HG03558 (cell line): Measurements from ENCODE around the gene PRDM5.
"Not testable (repeated sequence)": the region's sequence is repeated elsewhere in the genome, so short reads cannot be mapped to it uniquely, and the experiment has no call there.

Source experiments
- ATAC-seq: cut with Tn5 transposase; IDR thresholded peaks from one replicate; pipeline ENCODE4 v1.9.1; 2021; ENCODE audit warnings: moderate number of reproducible peaks; ENCODE audit not compliant: unreplicated experiment; ENCODE audit errors: extremely low read depth

Gene PRDM5

GRCh38 chr4:120672558-120673147, 249.9 kb downstream of the PRDM5 start:
- ATAC-seq: no peak

GRCh38 chr4:120672076-120672475, 250.4 kb downstream of the PRDM5 start:
- ATAC-seq: no peak

- no peak for ATAC-seq
These were observed 251.0 kb downstream of the PRDM5 start for GRCh38 chr4:120671538-120671937.

GRCh38 chr4:120667102-120667501, 255.4 kb downstream of the PRDM5 start:
- no peak for ATAC-seq

- no peak for ATAC-seq
These were observed 257.7 kb downstream of the PRDM5 start for GRCh38 chr4:120664851-120665250.

GRCh38 chr4:120659616-120660170, 262.8 kb downstream of the PRDM5 start:
- no peak for ATAC-seq

- no peak for ATAC-seq
These were observed 263.8 kb downstream of the PRDM5 start for GRCh38 chr4:120658772-120659171.

- ATAC-seq: no peak
These were observed 268.5 kb downstream of the PRDM5 start for GRCh38 chr4:120653804-120654573.

GRCh38 chr4:120648336-120648735, 274.2 kb downstream of the PRDM5 start:
- ATAC-seq: not testable (repeated sequence)
